ENCODE measurements around the gene PDE10A.
"Not testable (repeated sequence)": the region's sequence is repeated elsewhere in the genome, so short reads cannot be mapped to it uniquely, and the experiment has no call there.

DNA sequence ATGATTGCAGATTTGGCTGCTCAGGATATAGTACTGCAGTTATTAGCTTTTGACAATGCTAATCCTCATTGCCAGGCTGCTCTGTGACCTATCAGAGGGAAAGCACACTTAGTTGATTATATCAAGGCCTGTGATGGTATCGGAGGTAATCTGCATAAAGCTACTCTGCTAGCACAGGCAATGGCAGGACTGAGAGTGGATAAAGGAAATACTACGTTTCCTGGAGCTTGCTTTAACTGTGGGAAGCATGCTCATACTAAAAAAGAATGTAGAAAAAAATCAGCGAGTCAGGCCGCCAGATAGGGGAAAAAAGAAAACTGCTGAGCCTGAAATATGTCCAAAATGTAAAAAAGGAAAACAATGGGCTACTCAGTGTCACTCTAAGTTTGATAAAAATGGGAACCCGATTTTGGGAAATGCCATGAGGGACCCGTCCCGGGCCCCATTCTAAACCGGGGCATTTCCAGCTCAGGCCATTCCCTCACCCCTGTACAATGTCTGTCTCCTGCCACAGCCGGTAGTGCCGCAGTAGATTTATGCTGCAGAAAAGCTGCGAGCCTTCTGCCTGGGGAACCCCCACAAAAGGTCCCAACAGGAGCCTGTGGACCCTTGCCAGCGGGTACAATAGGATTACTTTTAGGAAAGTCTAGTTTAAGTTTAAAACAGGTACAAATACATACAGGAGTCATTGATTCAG, 203.3 kb downstream of the PDE10A start:
- TF ChIP-seq, protein P1, sequence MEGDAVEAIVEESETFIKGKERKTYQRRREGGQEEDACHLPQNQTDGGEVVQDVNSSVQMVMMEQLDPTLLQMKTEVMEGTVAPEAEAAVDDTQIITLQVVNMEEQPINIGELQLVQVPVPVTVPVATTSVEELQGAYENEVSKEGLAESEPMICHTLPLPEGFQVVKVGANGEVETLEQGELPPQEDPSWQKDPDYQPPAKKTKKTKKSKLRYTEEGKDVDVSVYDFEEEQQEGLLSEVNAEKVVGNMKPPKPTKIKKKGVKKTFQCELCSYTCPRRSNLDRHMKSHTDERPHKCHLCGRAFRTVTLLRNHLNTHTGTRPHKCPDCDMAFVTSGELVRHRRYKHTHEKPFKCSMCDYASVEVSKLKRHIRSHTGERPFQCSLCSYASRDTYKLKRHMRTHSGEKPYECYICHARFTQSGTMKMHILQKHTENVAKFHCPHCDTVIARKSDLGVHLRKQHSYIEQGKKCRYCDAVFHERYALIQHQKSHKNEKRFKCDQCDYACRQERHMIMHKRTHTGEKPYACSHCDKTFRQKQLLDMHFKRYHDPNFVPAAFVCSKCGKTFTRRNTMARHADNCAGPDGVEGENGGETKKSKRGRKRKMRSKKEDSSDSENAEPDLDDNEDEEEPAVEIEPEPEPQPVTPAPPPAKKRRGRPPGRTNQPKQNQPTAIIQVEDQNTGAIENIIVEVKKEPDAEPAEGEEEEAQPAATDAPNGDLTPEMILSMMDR (IDR thresholded peaks at IDR 0.05; ENCODE audit: low read length) = not testable (repeated sequence)
- TF ChIP-seq EZH2 (IDR thresholded peaks at IDR 0.05; ENCODE audit: borderline replicate concordance, low read length) = not testable (repeated sequence)

Data from OCI-LY1 (cell line).